SK-MEL-5 (cell line): ENCODE data around the gene SOCS1. TPM values are rescaled to one million over a fixed set of nuclear protein-coding genes. Genes with fewer than 3 reads are reported as not detected.
"Not testable (repeated sequence)": the region's sequence is repeated elsewhere in the genome, so short reads cannot be mapped to it uniquely, and the experiment has no call there.

ENCODE experiments used
- DNase-seq: peaks from one replicate; pipeline ENCODE4 v3.0.0-alpha.2; 2016; ENCODE audit warnings: low read depth, low spot score
- in situ Hi-C: cut with HindIII; loops from 2 replicates; pipeline ENCODE4 v1.10.0; 2016; ENCODE audit warnings: low sequenced_read_pairs, high pct_unique_total_duplicates, low pct_unique_long_range_greater_than_20kb
- total RNA-seq: library from RNA; depleted of rRNA; stranded (reverse); fragments of >200 nt; shearing (Covaris generic); gene quantifications from 2 replicates; pipeline ENCODE4 v1.2.3, GENCODE V29; 2014

SOCS1 gene
- total RNA-seq, 1 experiment from 2014 or later, result 1.1 TPM

DNA sequence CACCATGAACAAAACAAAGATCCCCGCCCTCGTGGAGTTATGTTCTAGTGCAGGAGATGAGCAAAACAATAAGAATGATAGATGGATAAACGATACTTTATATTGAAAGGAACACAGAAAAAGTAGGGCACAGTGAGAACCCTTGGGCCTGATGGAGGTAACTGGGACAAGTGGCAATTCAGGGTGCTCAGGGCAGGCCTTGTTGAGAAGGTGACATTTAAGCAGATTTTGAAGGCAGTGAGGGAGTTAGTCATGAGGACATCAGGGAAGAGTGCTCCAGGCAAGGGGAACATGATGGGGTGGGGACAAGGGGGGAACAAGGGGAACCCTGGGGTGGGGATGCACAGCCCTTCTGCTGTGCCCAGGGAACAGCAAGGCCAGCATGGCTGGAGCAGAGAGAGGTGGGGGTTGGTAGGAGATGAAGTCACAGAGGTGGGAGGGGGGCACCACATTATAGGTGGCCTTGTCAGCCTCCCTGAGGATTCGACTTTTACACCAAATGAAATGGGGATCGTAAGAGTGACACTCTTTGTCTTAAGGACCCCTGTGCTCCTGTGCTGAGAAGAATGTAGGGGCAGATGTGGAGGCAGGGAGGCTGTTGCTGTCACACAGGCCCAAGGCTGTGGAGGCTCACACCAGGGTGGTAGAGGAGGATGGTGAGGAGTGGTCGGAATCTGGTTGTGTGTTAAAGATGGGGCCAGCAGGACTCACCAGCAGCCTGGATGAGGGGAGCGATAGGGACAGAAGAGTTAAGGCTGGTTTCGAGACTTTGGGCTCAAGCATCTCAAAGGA lies 34.3 kb upstream of the SOCS1 start:
- DNase-seq, result no peak
- in situ Hi-C loops, result no loop called here

DNA sequence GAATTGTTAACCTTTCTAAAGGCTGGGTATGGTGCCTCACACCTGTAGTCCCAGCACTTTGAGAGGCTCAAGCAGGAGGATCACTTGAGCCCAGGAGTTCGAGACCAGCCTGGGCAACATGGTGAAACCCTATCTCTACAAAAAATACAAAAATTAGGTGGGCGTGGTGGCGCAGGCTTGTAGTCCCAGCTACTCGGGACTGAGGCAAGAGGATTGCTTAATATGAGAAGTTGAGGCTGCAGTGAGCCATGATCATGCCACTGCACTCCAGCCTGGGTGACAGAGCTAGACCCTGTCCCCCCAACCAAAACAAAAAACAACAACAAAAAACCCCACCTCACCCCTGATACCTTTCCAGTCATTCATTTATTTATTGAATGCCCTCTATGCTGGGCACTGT lies 33.7 kb upstream of the SOCS1 start:
- in situ Hi-C loops, DNase-seq: not testable (repeated sequence)

DNA sequence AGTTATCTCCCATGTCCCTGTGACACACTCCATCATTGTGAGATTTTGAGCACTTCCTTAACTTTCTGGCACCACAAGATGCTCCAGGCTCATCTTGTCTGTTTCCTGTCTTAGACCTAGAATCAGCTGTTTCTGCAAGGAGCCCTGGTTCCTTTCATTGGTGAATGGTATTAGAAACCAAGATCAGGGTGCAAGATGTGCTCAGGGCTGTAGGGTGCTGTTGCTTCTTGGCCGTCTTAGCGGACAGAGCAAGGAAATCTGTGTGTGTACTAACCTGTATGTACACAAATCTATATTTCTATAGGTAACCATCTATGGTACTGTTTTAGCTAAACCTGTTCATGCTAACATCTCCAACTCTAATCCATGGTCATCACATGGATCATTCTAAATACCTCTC lies 33.2 kb upstream of the SOCS1 start:
- in situ Hi-C loops, result no loop called here
- DNase-seq, result no peak

DNA sequence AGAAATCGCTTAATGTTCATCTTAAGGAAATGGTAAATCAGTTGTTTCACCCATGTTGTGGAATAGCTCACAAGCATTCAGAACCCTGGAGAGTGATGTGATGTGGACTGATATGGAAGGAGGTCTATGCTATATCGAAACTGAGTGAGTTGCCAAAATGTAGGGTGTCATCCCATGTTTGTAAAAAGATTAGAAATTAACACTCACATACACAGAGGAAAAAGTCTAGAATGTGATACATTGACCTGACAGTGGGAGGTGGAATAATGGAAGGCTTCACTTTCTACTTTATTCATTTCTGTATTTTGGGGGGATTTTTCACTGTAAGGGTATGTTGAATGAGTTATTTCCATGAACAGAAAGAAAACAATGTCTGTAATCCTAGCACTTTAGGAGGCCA lies 29.8 kb upstream of the SOCS1 start:
- no peak for DNase-seq
- in situ Hi-C loops, result no loop called here

DNA sequence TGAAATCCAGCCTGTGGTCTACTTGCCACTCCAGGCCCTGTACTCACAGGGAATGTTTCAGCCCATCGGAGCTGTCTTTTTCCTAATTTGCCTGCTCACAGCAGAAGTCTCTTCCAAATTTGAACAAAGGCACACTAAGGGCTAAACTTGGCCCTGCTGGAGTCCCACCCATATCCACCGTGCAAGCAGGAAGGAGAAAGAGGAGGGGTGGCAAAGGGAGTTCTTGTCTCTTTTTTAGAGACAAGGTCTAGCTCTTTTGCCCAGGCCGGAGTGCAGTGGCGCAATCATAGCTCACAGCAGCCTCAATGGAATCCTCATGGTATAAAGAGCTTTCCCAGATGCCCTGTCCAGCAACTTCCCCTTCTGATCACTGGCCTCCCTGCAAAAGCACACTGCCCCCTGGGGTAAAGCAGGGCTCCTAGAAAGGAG lies 27.8 kb upstream of the SOCS1 start:
- in situ Hi-C loops, result no loop called here
- DNase-seq, result no peak

DNA sequence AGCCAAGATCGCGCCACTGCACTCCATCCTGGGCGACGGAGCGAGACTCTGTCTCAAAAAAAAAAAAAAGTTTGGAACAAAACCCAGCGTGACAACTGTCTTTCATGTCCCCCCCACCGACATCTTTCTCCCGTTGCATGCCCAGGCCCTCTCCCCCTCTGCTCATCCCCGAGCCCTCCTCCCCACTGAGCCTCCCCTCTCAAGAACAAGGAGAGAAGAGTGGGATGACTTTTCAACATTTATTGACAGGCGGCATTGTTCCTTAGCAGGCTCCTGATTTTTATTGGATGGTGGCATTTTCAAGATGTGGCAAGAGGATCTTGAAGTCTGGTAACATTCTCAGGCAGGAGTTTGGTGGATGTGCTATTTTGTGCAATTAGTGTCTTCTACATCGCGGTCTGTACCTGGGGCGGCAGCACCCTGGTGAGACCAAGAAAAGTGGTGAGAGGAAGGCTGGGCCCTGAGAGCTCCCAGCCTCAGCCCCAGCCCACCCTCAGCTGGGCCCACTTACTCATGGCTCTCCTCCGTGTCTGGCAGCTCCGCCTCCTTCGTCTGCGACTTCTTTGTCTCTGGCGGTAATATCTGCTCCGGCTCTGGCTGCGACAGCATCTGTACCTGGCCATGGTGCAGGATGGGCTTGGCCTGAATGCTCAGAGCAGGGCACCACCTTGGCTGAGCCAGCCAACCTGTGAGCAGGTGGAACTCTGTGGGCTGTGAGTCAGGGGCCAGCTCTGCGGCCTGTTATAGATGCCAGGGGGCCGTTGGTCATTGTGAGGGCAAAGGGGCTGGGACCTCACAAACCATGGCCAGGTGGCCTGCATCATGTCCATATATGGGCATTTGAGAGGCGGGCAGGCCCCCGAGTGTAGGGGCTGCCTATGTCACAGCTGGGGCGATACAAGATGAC lies 24.9 kb upstream of the SOCS1 start, which contains the start of gene PRM1:
Gene PRM1 (minus strand): TSS at position 715 of the 907 bp plus-strand sequence. CDS start 92 bp downstream, at position 623.
- in situ Hi-C loops, result no loop called here
- no peak for DNase-seq

DNA sequence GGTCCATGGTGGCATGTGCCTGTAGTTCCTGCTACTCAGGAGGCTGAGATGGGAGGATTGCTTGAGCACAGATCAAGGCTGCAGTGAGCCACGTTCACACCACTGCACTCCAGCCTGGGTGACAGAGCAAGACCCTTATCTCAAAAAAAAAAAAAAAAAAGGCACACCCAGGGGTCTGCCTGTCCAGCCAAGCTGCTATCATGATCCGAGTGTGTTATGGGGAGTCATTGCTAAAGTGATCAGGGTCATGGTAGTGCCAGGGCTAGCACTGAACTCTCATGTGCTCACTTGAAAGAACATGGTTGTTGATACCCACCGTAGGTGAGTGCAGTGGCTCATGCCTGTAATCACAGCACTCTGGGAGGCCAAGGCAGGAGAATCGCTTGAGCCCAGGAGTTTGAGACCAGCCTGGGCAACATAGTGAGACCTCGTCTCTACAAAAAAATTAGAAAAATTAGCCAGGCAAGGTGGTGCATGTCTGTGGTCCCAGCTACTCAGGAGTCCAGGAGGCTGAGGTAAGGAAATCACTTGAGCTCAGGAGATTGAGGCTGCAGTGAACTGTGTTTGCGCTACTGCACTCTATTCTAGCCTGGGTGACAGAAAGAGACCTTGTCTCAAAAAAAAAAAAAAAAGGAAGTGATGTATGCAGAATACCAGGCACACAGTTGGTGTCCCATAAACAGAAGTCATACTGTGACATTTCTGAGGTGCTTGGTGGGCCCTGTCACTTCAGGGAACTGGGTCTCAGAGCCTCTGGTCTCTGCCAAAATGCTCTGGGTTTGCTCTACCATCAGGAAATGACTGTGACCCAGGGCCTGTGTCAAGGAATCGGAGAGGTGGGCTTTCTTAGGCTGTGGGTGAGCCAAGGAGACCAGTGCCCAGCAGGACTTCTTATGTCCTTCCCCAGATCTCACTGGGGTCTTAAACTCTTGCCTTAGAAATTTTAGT lies 23.0 kb upstream of the SOCS1 start:
- in situ Hi-C loops, result no loop called here
- DNase-seq, result no peak

DNA sequence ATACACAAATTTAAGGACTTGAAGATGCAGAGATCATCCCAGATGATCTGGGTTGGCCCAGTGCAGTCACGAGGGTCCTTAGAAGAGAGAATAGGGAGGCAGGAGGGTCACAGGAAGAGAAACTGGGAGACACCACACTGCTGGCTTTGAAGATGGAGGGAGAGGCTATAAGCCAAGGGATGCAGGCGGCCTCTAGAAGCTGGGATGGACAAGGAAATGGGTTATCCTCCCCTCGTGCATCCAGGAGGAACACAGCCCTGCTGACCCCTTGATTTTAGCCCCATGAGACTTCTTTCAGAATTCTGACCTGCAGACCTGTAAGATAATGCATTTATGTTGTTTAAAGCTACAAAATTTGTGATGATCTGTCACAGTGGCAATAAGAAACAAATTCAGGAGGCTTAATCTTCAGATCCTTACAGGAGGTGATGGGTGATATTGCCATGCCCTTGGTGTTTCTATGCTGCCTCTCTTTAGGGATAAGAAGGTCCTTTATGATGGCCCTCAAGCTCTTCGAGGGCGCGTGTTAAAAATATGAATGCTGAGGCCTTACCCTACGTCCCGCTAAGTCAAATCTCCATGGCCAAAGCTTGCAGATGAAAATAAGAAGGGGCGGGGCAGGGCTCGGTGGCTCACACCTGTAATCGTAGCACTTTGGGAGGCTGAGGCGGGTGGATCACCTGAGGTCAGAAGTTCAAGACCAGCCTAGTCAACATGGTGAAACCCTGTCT lies 21.8 kb upstream of the SOCS1 start:
- in situ Hi-C loops, result no loop called here

DNA sequence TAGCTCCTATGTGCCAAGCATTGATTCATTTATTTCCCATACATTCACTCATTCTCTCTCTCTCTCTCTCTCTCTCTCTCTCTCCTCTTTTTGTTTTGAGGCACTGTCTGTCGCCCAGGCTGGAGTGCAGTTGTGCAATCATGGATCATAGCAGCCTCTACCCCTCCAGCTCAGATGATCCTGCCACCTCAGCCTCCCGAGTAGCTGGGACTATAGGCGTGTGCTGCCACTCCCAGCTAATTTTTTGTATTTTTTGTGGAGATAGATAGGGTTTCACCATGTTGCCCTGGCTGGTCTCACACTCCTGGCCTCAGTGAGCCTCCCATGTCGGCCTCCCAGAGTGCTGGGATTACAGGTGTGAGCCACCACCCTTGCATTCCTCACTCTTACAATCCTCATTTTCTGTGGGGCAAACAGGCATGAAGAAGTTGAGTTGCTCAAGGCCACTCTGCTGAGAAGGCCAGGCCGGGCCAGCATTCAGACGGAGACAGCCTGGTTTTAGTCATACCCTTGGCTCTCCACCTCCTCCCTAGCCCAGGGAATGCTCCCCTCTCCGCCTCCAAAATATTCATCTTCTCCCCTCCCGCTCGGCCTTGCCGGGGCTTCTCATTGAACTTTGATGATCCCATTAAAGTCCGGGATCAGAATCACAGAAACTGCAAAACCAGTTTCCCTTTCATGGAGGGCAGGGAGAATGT lies 21.0 kb upstream of the SOCS1 start:
- DNase-seq, result no peak
- in situ Hi-C loops, result no loop called here

More for the DNA sequence above, 21.8 kb upstream of the SOCS1 start:
- no peak for DNase-seq

DNA sequence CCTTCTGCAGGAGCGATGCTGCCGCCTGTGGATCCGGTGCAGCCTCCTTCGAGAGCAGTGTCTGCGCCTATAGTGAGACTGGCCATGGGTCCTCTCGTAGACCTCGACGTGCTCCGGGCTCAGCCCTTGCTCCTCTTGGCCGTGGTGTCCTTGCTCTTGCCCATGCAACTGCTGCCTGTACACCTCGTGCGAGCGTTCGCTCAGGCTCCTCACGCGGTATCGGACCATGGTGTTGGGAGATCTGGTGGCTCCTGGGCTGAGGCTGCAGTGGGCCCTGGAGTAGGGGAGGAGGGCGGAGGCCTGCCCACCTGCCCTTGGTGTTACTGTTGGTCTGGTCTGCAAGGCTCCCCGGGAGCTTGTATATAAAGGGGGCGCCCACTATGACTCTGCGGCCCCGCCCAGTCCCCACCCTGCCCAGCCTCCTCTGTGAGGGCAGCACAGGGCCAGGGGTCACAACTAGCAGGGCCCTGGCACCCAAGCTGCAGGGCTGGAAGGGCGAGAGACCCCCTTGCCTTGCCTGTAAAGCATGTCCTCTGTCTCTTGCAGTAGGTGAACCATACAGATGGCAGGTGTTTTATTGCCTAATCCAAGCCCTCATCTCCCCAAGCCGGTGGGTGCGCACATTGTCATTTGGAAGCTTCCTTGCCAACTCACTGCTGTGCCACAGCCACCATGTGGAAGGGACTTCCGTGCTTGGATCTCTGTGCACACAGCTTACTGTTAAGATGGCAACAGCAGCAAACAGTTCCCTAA lies 20.3 kb upstream of the SOCS1 start, which contains the start of gene PRM2:
Gene PRM2 (minus strand): TSS at position 338 of the 753 bp plus-strand sequence. CDS start 110 bp downstream, at position 228.
- in situ Hi-C loops, result no loop called here
- no peak for DNase-seq

DNA sequence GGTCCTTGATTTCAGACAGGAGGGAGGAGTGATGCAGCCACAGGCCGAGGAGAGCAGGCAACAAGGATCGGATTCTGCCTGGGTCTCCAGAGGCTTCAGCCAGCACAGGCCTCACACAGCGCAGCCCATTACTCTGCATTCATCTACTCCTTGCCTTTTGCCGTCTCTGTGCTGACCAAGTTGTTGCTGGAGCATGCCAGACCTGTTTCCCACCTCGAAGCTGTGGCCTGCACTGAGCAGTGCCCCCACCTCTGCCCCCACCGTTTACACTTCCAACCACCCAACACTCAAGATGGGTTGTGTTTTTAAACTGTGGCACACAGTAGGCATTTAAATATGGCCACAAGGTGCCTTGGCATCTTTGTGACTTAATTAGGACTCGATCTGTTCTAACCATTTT lies 19.0 kb upstream of the SOCS1 start:
- in situ Hi-C loops, result no loop called here
- DNase-seq, result no peak

DNA sequence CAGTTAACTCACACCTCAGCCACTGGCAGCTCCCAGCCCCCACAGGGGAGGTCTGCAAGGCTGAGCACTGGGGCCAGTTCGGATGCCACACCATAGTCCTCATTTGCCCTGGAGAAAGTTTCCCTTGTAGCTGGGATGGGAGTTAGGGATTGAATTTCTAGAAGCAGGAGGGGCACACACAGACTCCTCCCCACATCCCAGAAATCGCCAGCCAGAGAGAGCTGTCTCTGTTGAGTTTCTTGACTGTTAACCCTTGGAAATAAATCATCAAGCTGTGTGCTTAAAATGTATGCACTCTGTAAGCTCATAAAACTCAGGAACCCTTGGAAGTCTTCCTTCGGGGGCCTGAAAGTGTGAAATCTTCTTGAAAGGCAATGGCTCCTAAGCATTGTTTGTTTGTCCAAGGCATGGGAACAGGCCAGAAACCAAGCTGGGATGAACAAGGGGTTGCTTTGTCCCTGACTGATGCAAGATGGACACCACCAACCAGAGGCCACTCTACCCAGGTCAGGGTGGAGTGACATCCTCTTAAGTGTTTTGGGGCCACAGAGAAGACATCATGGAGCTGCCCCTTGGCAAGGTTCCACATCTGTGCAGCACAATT lies 17.8 kb upstream of the SOCS1 start:
- DNase-seq, result peak; percentile 71
- in situ Hi-C loops, result no loop called here

DNA sequence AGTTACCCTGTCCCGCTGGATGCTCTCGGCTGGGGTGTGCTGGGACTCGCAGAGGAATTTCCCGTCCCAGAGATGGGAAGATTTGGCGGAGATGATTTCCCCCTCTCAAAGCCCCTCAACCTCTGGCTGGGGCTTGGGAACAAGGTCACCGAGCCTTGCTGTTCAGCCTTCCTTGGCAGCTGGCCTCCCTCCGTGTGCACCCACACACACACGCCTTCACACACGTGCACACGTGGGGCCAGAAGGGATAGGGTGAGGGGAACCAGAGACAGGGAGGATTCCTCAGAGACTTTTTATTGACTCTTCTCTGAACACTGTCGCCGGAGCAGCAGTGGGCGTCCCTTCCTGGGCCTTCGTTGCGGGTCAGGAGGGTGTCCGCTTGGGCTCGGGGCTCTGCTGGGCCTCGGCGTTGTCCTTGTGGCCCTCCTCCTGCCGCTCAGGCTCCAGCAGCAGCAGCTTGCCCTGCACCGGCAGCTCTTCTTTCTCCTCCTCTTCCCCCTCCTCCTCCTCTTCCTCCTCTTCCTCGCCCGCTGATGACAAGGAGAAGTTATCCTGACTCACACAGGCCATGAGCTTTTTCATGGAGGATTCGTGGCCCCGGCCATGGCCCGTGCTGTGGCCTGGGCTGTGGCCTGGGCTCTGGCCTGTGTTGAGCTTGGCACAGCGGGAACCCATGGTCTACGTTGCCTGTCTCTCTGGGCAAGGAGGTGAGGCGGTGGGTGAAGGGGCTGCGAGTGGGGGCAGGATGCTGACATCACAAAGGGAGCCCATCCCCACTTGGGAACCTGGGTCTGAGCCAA lies 17.1 kb upstream of the SOCS1 start, which contains the start of gene PRM3:
Gene PRM3 (minus strand): TSS at position 709 of the 800 bp plus-strand sequence. CDS start 34 bp downstream, at position 675.
- DNase-seq, result no peak
- in situ Hi-C loops, result no loop called here

DNA sequence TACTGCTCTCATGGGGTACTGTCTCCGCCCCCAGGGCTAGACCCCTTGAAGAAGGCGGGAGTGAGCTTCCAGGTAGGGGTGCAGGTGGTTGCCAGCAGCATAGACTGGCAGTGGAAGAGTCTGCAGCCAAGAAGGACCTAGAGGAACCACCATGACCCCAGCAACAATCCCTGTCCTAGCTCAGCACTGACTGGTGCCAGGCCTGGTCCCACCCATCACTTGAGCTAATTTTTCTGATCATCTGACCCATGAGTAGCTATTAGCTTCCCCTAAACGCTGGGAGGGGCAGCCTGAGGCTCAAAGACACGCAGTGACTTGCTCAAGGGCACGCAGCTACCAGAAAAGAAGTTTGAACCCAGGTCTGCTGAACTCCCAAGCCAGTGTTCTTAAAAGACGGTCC lies 16.5 kb upstream of the SOCS1 start:
- in situ Hi-C loops, result no loop called here
- no peak for DNase-seq
